Activated T-cell treated with anti-CD3 and anti-CD28 coated beads for 4 hours (primary cell): ENCODE measurements around the gene UBE3D.
"Not testable (repeated sequence)": the region's sequence is repeated elsewhere in the genome, so short reads cannot be mapped to it uniquely, and the experiment has no call there.

Experiments used
- DNase-seq: peaks from one replicate; pipeline ENCODE4 v3.0.0-alpha.2; 2020

The UBE3D gene

DNA sequence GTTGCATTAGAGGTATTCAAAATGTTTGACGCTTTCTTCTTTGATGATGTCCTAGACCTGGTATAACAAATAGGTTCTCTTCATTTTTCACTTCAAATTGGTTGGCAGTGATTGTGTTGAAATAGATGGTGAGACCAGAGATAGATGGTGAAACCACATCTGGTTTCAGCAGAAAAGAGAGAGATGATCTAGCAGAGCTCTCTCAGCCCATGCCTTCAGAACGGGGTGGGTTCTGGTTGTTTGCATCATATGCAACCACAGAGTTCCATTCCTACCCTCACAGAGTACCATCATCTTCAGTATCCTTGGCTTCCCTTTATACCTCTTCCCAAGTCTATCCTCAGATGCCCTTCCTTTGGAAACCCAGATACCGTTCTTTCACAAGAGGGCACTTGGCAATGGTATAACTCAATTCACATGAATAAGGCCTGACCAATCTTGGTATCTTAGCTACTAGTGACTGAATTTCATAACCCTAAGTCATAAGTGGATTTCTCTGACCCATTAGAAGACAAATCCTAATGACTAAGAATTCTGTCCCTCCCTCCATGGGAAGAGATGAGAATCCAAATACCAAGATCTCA is 93.7 kb downstream of the UBE3D start:
- no peak for DNase-seq

DNA sequence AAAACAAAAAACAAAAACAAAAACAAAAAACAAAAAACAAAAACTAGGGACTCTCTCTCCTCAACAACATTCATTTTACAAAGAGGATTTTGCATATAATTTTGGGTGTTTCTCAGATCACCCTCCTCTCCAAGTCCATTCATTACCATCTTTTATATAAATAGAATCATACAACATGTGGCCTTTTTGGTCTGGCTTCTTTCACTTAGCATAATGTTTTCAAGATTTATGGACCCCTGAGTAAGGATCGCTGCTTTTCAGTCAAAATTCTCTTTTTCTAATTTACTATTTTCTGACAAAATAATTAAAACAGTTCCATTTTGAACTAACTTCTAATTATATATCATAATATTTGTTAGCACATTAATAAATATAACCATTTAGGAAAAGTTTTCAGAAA is 94.8 kb downstream of the UBE3D start:
- no peak for DNase-seq

DNA sequence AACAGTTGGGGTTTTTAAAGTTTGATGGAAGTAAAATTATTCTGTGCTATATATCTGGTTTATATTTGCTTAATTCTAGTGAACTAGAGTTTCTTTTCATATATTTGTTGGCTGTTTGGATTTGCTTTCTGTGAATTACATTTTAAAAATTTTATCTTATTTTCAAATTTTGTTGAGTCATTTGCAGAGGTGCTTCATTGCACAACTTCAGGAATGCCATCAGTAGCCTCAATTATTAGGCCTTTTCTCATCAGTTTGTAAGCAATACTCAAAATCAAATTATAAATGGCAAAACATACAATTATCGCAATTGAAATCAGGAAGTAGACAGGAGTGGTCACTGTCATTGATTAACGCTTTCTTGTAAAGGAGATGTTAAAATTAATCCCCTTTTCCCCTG is 96.9 kb downstream of the UBE3D start:
- no peak for DNase-seq

DNA sequence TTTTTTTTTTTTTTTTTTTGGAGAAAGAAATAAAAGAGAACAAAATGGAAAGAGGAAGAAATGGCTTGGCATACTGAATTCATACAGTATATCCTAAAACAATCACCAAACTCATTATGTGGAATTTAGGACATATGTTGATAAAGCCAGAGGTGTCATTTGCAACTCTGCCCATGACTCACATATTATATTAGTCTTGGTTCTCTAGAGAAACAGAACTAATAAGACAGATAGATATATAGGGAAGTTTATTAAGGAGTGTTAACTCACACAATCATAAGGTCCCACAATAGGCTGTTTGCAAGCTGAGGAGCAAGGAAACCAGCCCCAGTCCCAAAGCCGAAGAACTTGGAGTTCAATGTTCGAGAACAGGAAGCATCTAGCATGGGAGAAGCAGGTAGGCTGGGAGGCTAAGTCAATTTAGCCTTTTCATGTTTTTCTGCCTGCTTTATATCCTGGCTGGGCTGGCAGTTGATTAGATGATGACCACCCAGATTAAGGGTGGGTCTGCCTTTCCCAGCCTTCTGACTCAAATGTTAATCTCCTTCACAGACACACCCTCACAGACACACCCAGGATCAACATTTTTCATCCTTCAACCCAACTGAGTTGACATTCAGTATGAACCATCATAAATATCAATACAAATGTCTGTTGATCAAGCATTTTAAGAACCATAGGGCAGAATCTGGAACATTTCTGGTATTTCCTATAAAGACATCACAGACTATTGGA is 102.3 kb downstream of the UBE3D start:
- DNase-seq: no peak

DNA sequence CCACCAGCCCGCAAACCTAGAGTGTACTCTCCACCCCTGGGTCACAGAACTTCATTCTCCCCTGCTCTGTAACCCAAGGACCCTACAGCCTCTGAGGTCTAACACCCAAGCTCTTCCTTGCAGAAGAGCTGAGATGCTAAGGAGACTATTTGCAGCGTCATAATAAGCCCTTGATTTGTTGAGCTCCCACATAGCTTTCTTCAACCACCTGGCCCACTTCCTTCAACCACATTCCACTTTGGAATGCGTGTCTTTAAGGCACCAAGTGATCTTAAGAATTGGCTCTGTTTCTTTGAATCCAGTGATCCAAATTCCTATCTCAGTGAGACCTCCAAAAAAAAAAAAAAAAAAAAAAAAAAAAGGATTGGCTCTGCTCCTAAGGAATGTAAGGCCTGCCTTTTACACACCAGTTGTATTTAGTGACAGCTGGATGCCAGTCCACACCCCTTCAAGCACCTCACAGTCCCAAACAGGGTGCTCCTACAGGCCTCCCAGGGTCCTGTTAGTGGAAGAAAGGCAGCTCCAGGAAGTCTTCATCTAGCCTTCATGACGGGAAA is 106.2 kb downstream of the UBE3D start:
- DNase-seq: no peak

DNA sequence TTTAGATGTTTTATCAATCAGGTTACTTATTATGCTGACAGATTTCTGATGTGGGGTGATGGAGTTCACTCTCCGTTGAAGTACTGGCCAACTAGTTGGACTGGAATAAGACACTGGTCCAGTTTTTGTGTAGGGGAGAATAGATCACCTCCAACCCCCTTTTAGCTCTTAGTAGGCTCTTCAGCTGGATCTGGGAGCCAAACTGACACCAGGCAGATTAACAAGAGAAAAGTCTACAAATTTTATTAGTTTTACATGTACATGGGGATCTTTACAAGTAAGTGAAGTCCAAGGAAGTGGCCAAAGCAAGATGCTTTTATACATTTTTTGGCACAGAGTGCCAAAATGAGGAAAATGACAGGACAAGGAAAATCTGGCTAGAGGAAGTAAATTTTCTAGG is 107.1 kb downstream of the UBE3D start:
- no peak for DNase-seq

DNA sequence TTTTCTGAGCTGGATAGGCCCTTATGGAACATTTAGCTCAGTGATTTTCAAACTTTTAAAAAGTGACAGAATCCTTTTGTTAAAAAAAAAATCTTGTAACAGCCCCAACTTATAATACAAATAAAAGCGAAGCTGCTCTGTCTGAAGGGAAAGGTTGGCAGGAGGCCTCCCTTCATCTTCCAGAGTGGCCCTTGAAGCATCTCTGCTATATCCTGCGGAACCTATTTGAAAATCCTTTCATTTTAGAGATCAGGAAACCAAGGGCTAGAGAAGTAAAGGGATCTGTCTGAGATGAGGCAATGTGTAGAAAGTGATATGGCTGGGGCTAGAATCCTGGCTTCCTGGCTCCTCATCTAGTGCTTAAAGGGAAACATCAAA is 107.8 kb downstream of the UBE3D start:
- no peak for DNase-seq

DNA sequence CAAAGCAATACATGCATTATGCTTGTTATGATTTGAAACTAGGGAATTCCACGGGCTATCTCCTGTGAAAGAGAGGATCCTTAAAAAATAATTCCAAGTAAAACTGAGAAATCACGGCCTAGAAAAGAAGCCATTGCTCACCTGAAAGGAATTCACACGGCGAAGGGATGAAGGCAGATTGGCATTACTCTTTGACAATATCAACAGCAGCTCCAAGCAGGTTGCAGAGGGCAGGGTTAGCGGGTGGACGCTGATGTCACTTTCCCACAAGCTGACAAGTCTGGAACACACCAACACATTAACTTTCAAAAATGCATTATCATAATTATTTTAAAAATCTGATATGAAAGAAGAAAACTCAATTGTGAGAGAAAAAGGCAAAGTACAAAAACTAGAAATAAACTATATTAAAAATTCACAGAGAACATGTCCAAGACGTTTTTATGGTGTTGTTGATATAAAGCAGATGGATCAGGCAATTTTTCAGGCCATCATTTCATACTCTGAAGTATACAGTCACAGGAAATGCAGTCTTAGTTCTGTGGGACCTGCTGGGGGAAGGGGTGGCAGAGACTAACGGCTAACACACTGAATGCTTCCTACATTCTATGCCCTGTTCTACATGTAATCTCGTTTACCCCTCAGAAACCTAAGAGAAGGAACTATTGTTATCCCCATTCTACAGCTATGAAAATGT is 108.3 kb downstream of the UBE3D start:
- no peak for DNase-seq

DNA sequence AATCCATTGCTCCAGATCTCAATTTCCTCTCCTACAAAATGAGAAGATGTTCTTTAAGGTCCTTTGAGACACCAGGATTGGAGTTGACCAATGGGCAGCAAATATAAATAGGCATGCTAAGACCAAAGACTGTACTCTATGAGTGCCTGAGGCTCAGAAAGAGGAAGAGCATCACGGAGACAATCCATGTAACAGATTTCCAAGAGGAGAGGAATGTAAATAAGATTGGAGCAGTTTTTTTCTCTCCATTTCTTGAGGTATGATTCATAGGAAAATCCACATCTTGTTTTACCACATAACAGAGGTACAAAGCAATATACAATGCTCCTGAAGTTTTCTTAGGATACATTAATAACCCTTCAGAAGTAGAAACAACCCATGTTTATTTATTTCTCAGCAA is 109.8 kb downstream of the UBE3D start:
- no peak for DNase-seq

DNA sequence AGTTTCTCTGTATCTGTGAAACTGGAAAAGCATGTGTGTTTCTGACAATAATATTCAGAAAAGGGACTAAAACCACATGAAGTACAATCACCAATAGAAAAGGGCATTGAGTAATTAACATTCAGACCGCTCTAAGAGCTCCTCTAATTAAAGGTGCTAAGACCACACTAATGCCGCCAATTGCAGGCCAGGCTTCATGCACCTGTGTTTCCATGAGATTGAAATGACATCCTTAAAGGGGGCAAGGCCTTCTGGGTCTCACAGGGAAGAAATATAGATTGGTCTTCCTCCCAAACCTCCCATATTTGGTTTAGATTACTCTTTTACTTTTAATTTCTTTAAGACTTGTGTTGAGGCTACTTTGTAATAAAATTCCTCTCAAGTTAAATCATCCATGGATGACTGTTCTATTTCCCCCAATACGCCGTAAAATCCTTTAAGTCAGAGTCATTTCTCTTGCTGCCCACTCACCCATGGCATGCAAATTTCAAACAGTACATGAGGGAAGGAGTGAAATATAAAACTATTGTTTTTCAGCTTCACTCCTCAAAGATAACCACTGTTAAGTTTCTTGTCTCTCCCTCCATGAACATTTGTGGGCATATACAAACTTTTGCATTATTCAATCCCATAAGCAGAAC is 110.6 kb downstream of the UBE3D start:
- DNase-seq: no peak

DNA sequence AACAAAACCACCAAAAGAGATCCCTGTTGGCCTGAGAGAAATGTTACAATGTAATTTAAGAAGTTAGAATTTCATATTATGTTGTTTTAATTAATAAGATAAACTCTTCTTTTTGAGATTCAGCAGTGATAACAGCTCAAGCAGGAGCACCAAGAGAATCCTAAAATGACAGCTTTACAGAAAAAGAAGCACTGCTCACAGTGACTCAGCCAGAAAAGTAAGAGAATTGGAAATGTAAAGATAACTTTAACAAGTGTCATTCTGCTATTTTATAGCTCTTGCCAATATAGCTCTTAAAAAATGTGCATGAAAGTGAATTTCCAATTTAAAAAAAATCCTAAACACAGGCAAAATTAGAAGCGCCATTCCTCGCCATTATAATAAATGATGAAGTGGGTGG is 111.3 kb downstream of the UBE3D start:
- no peak for DNase-seq

DNA sequence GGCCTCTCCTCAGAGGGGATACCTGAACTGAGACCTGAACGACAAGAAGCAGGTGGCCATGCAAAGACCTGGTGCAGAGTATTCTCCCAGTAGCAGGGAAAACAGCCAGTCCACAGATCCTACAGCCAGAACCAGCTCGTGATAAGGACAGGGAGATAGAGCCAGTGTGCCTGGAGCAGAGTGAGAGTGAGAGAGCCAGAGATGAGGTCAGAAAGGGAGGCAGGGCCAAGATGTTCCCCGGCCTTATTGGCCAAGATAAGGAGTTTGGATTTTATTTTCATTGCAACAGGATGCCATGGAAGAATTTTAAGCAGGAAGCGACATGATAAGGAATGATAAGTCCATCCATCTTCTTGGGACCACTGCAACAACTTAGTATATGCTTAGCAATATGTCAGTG is 111.8 kb downstream of the UBE3D start:
- DNase-seq: no peak

DNA sequence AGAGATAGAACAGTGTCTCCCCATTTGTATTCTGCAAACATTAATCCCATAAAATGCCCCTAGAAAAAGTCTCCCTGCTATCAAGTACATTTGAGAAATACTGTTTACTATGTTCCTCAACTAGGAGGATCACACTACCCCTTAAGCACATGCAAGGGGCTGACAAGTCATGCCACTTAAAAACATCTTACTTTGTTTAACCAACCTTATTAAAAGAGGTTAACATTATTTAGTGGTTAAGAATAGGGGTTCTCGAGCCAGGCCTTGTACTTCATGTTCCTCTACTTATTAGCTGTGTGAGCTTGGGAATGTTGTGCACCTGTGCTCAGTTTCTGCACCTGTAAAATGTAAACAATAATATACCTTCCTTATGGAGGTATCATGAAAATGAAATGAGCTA is 113.7 kb downstream of the UBE3D start:
- DNase-seq: no peak

DNA sequence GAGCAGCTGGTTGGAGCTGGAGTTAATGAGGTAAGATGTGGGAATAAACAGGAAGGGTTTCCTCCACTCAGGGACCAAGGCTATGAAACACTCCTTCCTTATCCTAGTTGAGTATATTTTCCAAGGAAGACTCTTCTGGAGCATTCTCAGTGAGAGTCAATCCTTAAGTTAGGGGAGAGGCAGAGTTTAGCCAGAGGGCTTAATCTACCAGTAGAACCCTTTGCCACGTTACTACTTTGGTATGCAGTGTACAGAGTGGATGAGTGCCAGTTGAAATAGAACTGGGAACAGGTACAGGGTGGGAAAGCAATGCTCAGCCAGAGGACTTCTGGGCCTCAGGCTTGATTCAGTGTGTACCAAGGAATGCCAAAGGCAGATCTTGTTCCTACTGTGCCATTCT is 114.3 kb downstream of the UBE3D start:
- DNase-seq: no peak

DNA sequence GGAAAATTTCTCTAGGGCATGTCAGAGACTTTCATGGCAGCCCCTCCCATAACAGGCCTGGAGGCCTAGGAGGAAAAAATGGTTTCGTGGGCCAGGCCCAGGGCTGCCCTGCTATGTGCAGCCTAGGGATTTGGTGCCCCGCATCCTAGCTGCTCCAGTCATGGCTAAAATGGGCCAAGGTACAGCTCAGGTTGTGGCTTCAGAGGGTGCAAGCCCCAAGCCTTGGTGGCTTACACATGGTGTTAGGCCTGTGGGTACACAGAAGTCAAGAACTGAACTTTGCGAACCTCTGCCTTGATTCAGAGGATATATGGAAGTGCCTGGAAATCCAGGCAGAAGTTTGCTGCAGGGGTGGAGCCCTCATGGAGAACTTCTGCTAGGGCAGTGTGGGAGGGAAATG is 134.7 kb downstream of the UBE3D start:
- DNase-seq: not testable (repeated sequence)

DNA sequence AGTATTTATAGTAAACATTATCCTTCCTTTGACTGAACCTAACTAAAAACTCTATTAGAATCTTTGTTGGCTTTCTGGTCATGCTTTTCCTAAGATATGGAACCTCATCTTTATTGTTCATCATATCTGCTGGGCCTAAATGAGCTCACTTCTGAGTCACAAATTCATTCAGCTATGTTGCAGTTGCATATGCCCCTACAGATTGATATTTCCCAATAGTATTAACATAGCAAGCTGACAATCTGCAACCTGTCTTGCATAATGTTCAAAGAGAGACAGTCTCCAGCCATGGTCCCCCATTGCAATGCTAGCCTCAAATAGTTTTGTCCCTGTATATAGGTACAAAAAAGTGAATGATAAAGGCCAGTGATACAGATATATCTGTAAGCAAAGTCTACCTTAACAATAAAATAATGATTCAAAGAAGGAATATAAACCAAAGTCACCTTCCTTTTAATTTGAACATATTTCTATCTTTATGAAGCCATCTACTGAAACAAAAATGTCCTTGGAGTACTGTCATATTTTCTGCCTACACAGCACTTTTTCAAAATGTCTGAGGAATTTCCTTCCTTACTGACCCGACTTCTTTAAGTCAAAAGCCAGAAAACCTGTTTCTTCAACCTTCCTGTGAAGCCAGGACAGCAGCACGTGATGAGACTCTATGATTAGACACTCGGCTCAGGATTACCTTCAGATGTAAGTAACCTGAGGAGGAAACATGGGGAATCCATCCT is 140.7 kb downstream of the UBE3D start:
- no peak for DNase-seq

DNA sequence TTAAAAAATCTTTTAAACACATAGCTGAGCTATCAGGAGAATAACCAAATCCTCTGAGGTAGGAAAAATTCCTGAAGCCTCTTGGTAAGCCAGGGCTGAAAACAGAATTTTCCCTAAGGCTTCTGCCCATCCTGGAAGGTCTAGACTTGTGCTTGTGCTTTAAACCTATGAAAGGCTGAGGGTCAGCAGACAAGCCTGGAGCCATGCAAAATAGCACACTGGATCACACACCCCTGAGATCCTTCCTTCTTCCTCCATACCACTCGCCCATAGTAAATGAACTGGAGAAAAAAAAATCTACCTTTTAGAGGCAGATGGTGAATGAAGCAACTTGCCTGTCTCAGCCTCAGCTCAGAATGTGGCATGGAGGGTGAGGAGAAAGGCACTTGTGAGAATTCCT is 144.4 kb downstream of the UBE3D start:
- DNase-seq: no peak

DNA sequence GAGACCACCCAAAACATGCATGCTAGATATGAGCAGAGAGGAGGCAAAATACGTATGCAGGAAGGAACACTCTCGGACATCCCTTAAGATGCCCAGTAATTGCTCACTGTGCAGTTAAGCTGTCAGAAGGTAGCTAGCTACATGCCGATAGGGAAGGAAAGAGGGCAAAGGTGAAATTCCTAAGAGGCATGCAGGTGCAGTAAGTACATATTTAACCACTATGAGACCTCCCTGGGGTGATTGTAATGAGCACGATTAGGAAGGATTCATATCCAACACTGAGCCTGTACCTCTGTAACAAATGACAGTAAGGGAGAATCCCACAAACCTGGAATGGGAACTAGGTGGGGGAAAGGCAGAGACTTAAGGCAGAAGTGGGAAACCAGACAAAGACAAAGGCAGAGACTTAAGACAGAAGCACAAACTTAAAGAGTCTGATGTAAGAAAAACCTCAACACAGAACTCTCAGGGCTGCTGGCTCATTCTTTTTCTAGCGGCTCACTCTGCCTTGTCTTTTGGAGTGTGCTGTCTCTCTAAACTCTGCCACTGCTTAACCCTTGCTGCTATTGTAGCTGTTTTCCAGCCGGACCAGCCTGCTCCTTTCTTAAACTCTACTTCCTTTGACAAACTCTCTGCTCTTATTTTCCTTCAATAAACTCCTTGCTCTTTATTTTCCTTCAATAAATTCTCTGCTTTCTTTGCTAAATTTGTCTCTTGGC is 148.1 kb downstream of the UBE3D start:
- DNase-seq: no peak

DNA sequence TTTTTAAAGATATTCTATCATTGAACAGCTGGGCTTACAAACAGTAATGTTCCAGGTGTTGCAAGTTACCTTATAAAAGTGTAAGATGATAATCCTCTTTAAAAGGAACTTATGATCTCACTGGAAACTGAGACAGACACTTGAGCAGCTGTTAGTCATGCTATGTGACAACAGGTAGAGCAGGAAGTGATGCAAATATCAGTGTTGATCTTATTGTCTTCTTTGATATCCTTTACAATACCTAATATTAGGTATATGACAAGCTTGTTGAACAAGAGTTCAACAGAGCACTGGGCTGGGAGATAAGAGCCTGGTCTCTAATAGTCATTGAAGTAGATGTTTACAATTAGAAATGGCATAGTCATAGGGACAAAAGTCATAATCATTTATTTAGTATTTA is 150.0 kb downstream of the UBE3D start:
- no peak for DNase-seq

DNA sequence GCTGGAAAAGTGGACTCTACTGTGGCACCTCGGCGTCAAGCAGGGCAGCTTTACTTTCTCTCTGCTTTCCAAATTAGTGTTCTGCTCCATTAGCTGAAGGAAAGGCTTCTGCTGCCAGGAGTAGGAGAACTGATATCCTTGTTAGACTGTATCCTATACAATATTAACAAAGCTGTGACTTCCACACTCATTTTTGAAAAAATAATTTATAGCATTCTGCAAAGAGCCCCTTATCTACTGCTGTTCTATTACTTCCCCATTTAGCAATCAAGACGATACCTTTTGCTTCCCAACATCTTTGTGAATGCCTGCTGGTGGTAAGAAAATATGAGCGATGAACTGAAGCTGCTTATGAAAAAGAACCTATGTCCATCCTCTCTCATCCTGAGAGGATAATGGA is 151.1 kb downstream of the UBE3D start:
- DNase-seq: no peak

DNA sequence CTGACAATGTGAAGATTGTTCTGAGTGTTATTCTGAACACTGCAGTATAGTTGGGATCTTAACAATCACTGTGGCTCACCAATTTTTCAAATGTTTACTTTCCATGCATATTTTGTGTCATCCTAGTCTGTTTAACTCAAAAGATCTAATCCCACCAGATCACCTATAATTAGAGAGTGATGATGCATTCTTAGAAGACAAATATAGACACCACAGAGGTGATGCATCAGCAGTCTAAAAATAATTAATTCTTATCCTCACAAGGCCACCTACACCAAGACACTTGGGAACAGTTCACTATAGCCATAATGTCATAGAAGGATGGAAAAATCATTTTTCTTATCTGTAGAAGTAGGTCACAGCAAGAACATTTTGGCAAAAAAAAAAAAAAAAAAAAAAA is 154.8 kb downstream of the UBE3D start:
- DNase-seq: no peak

DNA sequence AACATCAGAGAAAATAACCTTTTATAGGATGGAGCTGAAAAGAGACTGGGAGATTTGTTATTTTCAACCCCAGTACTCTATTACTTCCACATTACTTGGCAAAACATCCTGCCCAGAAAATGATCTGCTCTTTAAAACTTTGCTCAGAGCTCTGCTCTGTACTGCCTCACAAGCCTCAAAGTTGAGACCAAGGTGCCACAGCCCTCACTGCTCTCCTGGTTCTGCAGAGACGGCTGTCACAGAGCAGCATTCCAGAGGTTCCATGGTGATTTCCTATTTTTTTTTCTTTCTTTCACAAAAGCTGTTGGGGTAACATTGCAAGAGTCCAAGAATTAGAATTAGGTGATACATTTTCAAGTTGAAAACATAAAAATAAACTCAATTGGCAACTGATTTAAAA is 155.2 kb downstream of the UBE3D start:
- DNase-seq: no peak
